ENCODE measurements around the gene BMP8B. TPM values are rescaled to one million over a fixed set of nuclear protein-coding genes. Genes with fewer than 3 reads are reported as not detected.

The BMP8B gene
- total RNA-seq, 1 experiment from 2014 or later, result 5.9 TPM

- CTCF ChIA-PET, result interaction anchor here (0.5 kb wide), 1 partner anchor 40 kb away, joined by 3 read pairs; no protein-coding TSS in a partner anchor
- no peaks in the 10 kb centered on the region for H3K4me1 ChIP-seq
- no peaks in the 10 kb centered on the region for H3K4me1 Mint-ChIP-seq (ENCODE audit: low read depth, unreplicated experiment)
- intact Hi-C loops (cut with micrococcal nuclease; ENCODE audit: unreplicated experiment), result no loop called here
- H3K9me3 ChIP-seq, result no peaks in the 10 kb centered on the region
- peaks cover 6% of the 10 kb centered on the region for H3K36me3 Mint-ChIP-seq (ENCODE audit: insufficient read depth, unreplicated experiment)
- no peaks in the 10 kb centered on the region for H3K9me3 Mint-ChIP-seq (ENCODE audit: unreplicated experiment)
- no TSS peak for BruUV-seq (replicated peaks)
- no peak overlapping the region for H3K4me3 ChIP-seq (ENCODE audit: low read depth, low read length)
- H3K27ac Mint-ChIP-seq (ENCODE audit: unreplicated experiment), result peak overlapping the region; percentile 48
- H3K27me3 Mint-ChIP-seq (ENCODE audit: insufficient read depth, unreplicated experiment), result no peaks in the 10 kb centered on the region
- POLR2A ChIA-PET, result no interaction called here
- no peak overlapping the region for H3K4me3 Mint-ChIP-seq (ENCODE audit: unreplicated experiment)
- no peaks in the 10 kb centered on the region for H3K36me3 ChIP-seq (ENCODE audit: control insufficient read depth, insufficient read depth, low read length)
- no peaks in the 10 kb centered on the region for H3K27me3 ChIP-seq (replicated peaks; ENCODE audit: control insufficient read depth, insufficient read depth, low read length)
- TF ChIP-seq, protein P1, sequence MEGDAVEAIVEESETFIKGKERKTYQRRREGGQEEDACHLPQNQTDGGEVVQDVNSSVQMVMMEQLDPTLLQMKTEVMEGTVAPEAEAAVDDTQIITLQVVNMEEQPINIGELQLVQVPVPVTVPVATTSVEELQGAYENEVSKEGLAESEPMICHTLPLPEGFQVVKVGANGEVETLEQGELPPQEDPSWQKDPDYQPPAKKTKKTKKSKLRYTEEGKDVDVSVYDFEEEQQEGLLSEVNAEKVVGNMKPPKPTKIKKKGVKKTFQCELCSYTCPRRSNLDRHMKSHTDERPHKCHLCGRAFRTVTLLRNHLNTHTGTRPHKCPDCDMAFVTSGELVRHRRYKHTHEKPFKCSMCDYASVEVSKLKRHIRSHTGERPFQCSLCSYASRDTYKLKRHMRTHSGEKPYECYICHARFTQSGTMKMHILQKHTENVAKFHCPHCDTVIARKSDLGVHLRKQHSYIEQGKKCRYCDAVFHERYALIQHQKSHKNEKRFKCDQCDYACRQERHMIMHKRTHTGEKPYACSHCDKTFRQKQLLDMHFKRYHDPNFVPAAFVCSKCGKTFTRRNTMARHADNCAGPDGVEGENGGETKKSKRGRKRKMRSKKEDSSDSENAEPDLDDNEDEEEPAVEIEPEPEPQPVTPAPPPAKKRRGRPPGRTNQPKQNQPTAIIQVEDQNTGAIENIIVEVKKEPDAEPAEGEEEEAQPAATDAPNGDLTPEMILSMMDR (IDR thresholded peaks at IDR 0.05; ENCODE audit: insufficient read depth in 1 of 2, low read depth in 1 of 2, low read length in 1 of 2, severe bottlenecking in 1 of 2, unreplicated experiment in 1 of 2), result no peak
- DNase-seq, result no peak
Measured at GRCh38 chr1:39760074-39761008, 28.3 kb downstream of the BMP8B start.

DNA sequence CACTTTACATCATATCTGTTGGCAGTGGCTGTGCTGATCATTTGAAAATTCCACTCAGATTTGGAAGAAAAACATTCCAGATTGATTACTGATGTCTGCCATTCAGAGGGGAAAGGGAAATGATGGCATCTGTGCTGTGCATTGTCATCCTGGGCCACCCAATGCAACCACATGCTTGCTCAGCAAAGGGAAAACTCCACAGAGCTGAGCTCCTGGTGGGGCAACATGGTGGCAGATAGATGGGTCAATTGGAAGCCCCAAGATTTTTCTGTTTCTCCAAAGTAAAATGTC is 29.3 kb downstream of the BMP8B start:
- POLR2A ChIA-PET, result no interaction called here
- CTCF ChIA-PET, result no interaction called here

DNA sequence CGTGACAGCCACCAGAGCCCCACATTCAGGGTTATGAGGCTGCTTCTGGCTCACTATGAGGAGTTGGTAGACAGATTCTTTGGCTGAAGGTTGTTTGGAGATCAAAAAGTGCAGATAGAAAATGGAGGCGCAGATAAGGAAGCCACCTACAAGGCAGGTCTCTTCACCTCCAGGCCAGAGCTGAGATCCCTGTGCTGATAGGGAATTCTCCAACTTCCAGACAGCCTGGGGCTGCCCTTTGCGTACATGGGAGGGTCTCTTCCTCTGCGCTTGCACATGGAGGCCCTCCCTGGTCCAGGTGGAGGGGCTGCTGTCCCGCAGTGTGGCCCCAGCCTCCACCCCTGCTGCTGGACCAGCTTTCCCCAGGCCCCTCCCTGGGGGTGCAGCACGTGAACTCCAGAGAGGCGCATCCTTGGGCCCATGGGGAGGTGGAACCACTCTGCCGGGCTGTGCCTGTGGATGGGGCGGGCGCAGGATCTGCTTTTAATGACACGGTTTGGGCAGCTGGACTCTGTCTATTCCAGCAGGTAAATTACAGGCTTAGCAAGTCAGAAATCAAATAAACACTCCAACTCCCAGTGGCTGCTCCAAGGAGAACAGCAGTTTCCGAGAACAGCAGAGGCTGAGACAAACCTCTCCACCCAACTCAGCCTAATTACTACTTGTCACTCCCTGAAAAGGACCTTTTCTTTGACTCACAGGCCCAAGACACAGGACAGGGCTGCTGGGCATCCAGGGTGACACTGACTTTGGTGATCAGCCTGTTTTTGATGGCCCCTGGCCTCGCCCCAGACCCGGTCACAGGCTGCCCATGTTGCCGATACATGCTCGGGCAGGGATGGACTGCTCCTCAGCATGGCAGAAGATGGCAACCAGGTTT is 29.9 kb downstream of the BMP8B start:
- Mint-ChIP-seq H3K4me3 (ENCODE audit: unreplicated experiment) (no peak overlapping the region), H3K9me3 (ENCODE audit: unreplicated experiment) (no peaks in the 10 kb centered on the region), H3K27ac (ENCODE audit: unreplicated experiment) (no peak overlapping the region), H3K4me1 (ENCODE audit: low read depth, unreplicated experiment) (no peaks in the 10 kb centered on the region), H3K36me3 (ENCODE audit: insufficient read depth, unreplicated experiment) (peaks cover 6% of the 10 kb centered on the region), H3K27me3 (ENCODE audit: insufficient read depth, unreplicated experiment) (no peaks in the 10 kb centered on the region)
- DNase-seq, result no peak
- CTCF ChIA-PET, result no interaction called here
- Histone ChIP-seq H3K36me3 (ENCODE audit: control insufficient read depth, insufficient read depth, low read length) (no peaks in the 10 kb centered on the region), H3K4me3 (ENCODE audit: low read depth, low read length) (no peak overlapping the region), H3K9me3 (no peaks in the 10 kb centered on the region), H3K27me3 (replicated peaks; ENCODE audit: control insufficient read depth, insufficient read depth, low read length) (no peaks in the 10 kb centered on the region), H3K4me1 (no peaks in the 10 kb centered on the region)
- POLR2A ChIA-PET, result no interaction called here
- TF ChIP-seq, protein P1 (IDR thresholded peaks at IDR 0.05; ENCODE audit: insufficient read depth in 1 of 2, low read depth in 1 of 2, low read length in 1 of 2, severe bottlenecking in 1 of 2, unreplicated experiment in 1 of 2), result no peak
- BruUV-seq (replicated peaks), result no TSS peak
- intact Hi-C loops (cut with micrococcal nuclease; ENCODE audit: unreplicated experiment), result no loop called here

More for the DNA sequence above, 29.3 kb downstream of the BMP8B start:
- Histone ChIP-seq H3K4me3 (ENCODE audit: low read depth, low read length) (no peak overlapping the region), H3K36me3 (ENCODE audit: control insufficient read depth, insufficient read depth, low read length) (no peaks in the 10 kb centered on the region), H3K27me3 (replicated peaks; ENCODE audit: control insufficient read depth, insufficient read depth, low read length) (no peaks in the 10 kb centered on the region), H3K4me1 (no peaks in the 10 kb centered on the region), H3K9me3 (no peaks in the 10 kb centered on the region)
- H3K9me3 Mint-ChIP-seq (ENCODE audit: unreplicated experiment), result no peaks in the 10 kb centered on the region
- H3K4me1 Mint-ChIP-seq (ENCODE audit: low read depth, unreplicated experiment), result no peaks in the 10 kb centered on the region
- no peaks in the 10 kb centered on the region for H3K27me3 Mint-ChIP-seq (ENCODE audit: insufficient read depth, unreplicated experiment)
- H3K27ac Mint-ChIP-seq (ENCODE audit: unreplicated experiment), result no peak overlapping the region
- TF ChIP-seq, protein P1 (IDR thresholded peaks at IDR 0.05; ENCODE audit: insufficient read depth in 1 of 2, low read depth in 1 of 2, low read length in 1 of 2, severe bottlenecking in 1 of 2, unreplicated experiment in 1 of 2), result no peak
- no peak overlapping the region for H3K4me3 Mint-ChIP-seq (ENCODE audit: unreplicated experiment)
- BruUV-seq (replicated peaks), result no TSS peak
- H3K36me3 Mint-ChIP-seq (ENCODE audit: insufficient read depth, unreplicated experiment), result peaks cover 6% of the 10 kb centered on the region
- DNase-seq, result no peak
- intact Hi-C loops (cut with micrococcal nuclease; ENCODE audit: unreplicated experiment), result no loop called here

Data from Caco-2 (cell line).